NT2/D1 (cell line): Measurements from ENCODE around the gene MMS19.

Experiments
- YY1 ChIP-seq: IDR thresholded peaks from 2 replicates; pipeline ENCODE4 v1.6.1; 2011; ENCODE audit not compliant: insufficient read length, insufficient read depth
- ZNF274 ChIP-seq: IDR thresholded peaks from 2 replicates; pipeline ENCODE4 v1.6.1; 2011; ENCODE audit warnings: mild to moderate bottlenecking, low read depth, low read length

- TF ChIP-seq ZNF274, result no peak
- no peak for TF ChIP-seq YY1
These were observed 46.6 kb downstream of the MMS19 start for GRCh38 chr10:97451605-97452004.
